SW480 (cell line): Measurements from ENCODE around the gene MLEC.
A peak's percentile ranks its signal among the peaks of the same experiment; 100 is the strongest.
"Not testable (repeated sequence)": the region's sequence is repeated elsewhere in the genome, so short reads cannot be mapped to it uniquely, and the experiment has no call there.

Experiments
- DNase-seq: peaks from one replicate; pipeline ENCODE4 v3.0.0-alpha.2; 2016; ENCODE audit warnings: low spot score

Gene MLEC

GRCh38 chr12:120720987-120721801 lies 34.2 kb downstream of the MLEC start:
- no peak for DNase-seq

GRCh38 chr12:120721866-120722265 lies 34.9 kb downstream of the MLEC start:
- DNase-seq: no peak

- DNase-seq: no peak
Observed at GRCh38 chr12:120722784-120723183, 35.8 kb downstream of the MLEC start.

GRCh38 chr12:120724720-120725119 lies 37.8 kb downstream of the MLEC start:
- DNase-seq: no peak

- no peak for DNase-seq
Observed at GRCh38 chr12:120725151-120725658, 38.3 kb downstream of the MLEC start.

GRCh38 chr12:120725659-120726509 lies 38.9 kb downstream of the MLEC start, which contains the start of gene ACADS:
ACADS (plus strand) TSS chr12:120725826; CDS start chr12:120725886, 60 bp downstream.
- DNase-seq: peak; percentile 70

GRCh38 chr12:120726510-120726793 lies 39.5 kb downstream of the MLEC start:
- no peak for DNase-seq

GRCh38 chr12:120726961-120727360 lies 40.0 kb downstream of the MLEC start:
- DNase-seq: no peak

- DNase-seq: not testable (repeated sequence)
Observed at GRCh38 chr12:120732198-120732597, 45.2 kb downstream of the MLEC start.

GRCh38 chr12:120733574-120733973 lies 46.6 kb downstream of the MLEC start:
- DNase-seq: no peak

GRCh38 chr12:120734210-120734609 lies 47.3 kb downstream of the MLEC start:
- no peak for DNase-seq

GRCh38 chr12:120735181-120735580 lies 48.2 kb downstream of the MLEC start:
- no peak for DNase-seq

- DNase-seq: no peak
Observed at GRCh38 chr12:120736404-120737331, 49.7 kb downstream of the MLEC start.

- DNase-seq: no peak
Observed at GRCh38 chr12:120737557-120738251, 50.8 kb downstream of the MLEC start.

- no peak for DNase-seq
Observed at GRCh38 chr12:120738252-120739030, 51.5 kb downstream of the MLEC start.

- no peak for DNase-seq
Observed at GRCh38 chr12:120739031-120739762, 52.2 kb downstream of the MLEC start.

GRCh38 chr12:120739821-120740613 lies 53.1 kb downstream of the MLEC start:
- no peak for DNase-seq

GRCh38 chr12:120740871-120741270 lies 53.9 kb downstream of the MLEC start:
- DNase-seq: no peak
